Stimulated activated CD4-positive, alpha-beta T cell treated with anti-CD3 and anti-CD28 coated beads, TNF-alpha, amount 100 ng/mL, for 4 hours (primary cell): ENCODE measurements around the gene HSPH1.

Experiments used
- DNase-seq, 3 experiments: peaks; one replicate each; pipeline ENCODE4 v3.0.0-alpha.2; 2020; ENCODE audit warnings: low read depth in 3 of 3

Gene HSPH1

DNA sequence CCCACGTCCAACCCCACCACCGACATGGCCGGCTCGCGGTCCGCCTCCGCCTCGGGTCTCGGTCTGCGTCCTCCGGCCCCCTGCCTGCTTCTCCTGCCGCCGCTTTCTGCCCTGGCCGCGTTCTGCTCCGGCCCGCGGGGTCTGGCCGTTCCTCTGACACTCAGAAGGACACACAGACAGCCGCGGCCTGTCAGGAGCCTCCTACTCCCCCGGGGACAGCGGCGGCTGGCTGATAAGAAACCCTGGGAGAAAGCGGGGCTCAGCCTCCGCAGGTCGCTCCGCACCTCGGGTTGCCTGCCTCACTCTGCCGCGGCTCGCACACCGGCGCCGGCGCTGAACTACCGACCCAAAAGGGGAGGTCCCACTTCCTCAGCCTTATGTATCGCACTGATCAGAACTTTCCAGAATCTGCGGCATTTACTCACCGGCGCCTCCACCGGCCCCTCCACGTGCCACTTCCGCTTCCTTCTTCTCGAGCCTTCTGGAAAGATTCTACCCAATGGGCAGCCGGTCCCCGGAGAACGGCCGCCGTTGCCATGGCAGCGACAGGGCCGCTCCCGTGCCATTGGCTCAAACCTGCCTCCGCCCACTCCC lies at the start of gene HSPH1:
HSPH1 (minus strand) TSS at position 348 of the 594 bp plus-strand sequence; CDS start at position 26, 322 bp downstream.
- peak; percentile 95 to 98 (median 98) for DNase-seq

DNA sequence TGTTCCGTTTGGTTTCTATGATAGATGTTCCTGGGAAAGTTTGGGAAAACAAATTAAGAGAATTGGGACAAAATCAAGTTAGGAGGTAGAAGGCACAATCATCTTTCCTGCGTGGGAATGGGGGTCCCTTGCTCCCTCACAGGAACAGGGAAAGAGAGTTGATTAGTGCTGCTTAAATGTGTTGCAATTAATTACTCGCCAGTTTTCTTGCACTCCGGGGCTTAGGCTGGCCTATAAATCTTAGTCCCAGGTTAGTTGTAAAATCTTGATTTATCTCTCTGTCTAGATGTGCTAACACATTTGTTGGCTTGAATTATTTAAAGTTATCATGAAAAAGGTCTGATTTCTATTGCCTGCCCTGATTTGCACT lies 48.1 kb upstream of the HSPH1 start:
- DNase-seq, result no peak

DNA sequence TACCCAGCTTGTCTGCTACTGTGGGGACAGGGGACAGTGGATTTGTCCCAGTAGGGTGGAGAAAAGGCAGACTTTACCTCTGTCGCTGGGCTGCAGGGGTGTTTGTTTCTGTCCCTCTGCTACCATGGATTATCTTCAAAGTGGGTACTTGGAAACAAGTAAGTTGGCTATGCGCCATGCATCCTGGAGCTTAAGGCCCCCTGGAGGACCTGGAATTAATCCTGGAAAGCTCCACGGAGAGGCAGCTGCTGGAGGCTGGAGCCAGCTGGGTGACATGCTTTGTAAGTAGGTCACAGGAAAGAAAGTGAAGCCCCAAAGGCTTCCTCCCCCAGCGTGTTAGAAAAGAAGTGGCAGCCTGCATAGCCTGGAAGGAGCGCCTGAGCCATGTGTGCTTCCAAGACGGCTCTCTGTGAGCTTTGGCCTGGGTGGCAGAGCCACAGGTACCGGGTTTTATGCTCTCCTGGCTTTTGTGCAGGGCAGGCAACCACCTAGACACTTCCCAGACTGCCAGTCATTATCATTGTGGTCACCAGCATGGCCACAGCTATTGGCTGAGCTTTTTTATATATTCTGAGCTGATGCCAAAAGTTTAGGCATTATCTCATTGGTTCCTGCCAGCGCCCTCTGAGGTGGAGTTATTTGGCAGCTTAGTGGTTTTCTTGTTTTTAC lies 47.6 kb upstream of the HSPH1 start:
- DNase-seq, result no peak

DNA sequence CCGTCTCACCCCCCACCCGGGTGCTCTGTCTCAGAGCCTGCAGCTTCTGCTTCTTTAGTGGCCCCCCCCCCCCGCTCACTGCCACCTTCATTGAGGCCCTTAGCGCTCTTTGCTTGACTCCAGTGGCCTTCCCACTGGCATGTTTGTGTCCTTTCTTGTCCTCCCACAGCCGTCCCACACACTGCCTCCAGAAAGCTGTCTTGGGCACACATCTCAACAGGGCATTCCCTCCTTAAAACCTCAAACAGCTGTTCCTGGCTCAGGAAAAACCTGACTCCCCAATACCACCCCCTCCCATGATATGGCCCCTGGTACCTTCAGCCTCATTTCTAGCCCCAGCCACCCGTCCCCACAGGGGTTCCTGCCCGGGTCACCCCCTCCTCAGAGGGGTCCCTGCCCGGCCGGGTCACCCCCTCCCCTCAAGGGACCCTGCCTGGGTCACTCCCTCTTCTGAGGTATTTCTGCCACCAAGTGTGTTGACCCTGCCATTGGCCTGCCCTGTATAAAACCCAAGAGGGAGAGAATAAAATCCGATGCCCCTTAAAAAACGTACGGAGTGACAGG lies 46.9 kb upstream of the HSPH1 start:
- DNase-seq, result no peak

DNA sequence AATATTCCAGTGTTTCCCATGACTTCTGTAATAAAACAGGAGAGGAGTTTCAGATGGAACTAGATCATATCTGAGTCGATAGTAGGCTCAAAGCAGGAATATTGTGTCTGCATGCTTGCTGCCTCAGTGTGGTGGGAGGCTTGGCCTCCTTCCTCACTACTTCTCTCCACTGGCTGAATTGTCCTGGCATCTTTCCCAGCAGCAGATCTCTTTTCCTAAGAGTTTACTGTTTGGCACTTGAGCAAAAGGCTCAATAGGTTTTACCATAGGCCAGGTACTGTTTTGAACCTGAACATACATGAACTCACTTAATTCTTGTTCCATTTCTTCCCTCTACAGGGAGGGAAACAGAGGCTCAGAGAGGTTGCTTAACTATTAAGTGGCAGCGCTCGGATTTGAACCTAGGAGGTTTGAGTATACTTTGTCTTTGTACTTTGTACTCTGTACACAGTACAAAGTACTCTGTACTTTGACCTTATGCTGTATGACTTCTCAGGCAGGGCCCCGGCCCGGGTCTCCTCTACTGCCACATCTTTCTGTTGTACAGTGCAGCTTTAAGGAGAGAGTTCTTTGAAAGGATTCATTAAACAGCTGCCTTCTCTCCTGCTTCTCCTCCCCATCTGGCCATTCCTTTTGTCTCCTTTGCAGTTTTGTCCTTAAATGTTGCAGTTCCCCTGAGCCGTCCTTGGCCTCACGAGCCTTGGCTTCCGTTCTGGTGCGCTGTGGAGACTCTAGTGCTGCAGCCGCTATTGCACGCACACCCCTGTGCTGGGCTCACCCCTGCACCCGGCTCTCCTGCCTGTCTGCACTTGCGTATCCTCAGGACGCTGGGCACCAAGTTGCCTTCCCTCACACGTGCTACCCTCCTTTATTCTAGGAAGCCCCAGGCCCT lies 46.2 kb upstream of the HSPH1 start:
- DNase-seq, result no peak

DNA sequence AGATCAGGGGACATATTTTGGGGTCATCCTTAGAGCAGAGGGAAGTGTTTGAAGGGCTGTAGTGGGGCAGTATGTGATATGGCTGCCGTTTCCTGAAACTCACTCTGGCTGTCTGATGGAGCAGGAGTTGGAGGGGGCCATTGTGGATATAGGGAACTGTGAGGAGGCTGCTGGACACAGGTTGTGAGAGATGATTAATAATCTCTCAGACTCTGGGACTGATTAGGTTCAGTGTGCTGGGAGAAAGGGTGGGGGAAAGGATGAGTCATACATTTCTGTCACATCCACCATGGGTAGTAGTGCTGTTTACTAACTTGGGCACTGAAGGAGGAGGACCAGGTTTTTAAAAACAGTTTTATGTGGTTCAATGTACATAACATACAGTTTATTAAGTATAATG lies 42.9 kb upstream of the HSPH1 start:
- DNase-seq, result no peak

DNA sequence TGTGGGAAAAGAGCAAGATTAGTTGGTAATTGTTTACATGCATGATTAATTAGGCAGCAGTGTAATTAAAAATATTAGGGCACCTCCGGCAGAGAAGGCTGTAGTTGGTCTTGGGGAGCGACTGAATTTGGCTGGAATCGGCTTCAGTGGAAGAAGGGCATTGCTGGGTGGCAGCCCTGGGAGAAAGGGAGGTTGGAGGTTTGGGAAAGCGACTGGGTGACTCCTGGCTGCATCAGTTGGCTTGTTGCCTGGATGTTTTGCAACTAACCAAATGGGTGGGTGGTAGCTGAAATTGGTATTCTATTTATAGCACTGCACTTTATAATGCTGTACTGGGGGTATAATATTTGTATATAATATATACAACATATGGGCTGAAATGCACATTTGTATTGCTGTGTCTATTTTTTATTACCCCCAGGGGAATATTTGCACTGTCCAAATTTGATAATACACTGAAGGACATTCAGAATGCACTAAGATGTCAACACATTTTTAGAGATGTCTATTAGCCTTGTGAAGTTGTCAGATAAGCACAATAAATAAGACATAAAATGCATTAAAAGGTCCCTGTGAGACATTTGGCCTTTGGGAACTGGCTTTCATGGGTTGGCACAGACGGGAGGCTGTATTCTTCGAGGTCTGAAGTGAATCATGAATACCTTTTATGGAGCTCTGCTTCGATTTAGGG lies 39.8 kb upstream of the HSPH1 start:
- no peak for DNase-seq

DNA sequence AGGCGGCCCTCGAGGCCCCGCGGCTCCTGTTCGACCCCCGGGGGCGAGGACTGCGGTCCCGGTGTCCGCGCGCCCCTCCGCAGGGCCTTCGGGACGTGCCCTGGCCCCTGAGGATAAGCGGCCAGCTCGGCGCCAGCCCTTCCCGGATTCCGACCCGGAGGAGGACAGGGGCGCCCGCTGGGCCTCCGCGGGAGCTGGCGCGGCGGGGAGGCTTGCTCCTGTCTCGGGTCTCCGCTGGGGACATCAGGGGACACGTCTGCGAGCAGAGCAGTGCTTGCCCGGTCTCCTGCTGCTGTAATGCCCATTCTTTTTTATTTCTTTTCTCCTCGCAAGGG lies 38.9 kb upstream of the HSPH1 start:
- DNase-seq, result peak in 1 of 3 experiments; percentile 9

DNA sequence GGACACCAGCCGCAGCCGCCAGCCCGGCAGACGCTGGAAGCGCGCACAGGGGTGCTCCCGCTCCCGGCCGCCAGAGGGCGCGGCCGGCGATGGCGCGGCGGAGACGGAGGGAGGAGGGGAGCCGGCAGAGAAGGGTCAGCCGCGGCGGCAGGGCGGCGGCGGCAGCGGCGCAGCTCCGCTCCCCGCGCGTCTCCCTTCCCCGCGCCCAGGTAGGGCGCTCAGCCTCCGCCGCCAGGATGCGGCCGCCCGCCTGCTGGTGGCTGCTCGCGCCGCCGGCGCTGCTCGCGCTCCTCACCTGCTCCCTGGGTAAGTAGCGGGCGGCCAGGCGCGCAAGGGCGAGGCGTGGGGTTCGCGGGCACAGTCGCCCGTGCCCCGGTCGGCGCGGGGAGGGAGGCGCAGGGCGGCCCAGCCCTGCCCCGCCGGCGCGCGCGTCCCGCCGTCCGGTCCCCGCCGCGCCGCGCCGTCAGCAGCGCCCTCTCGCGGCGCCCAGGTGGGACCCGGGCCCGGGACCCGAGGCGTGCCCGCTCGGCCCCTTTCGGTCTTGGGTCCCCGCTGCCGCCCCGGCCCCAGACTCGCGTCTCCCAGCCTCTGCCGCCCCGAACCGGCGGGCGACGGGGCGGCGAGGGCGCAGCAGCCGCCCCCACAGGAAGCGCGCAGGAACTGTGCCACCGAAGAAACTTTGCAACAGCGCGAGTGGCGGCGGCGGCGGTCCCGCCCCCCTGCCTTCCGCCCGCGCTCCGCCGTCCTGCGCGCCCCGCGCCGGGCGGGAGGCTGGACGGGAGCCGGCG lies 38.3 kb upstream of the HSPH1 start, which contains the start of gene B3GLCT:
B3GLCT (plus strand) TSS at position 127 of the 788 bp plus-strand sequence; CDS start at position 237, 110 bp downstream.
- DNase-seq, result peak; percentile 59 to 71 (median 70)

DNA sequence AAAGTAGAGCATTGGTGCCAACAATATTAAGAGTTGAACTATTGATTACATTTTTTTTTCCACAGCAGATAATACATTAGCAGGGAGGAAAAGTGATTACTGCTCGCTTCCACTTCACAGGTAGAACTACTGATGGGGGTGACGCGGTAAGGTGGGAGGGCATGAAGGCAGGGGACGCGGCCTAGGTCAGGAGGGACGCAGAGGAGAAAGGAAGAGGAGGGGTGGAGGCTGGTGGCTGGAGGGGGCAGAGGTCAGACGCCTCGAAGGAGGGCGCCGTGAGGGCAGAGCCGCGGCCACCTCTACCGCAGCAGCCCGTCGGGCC lies 37.8 kb upstream of the HSPH1 start:
- no peak for DNase-seq

DNA sequence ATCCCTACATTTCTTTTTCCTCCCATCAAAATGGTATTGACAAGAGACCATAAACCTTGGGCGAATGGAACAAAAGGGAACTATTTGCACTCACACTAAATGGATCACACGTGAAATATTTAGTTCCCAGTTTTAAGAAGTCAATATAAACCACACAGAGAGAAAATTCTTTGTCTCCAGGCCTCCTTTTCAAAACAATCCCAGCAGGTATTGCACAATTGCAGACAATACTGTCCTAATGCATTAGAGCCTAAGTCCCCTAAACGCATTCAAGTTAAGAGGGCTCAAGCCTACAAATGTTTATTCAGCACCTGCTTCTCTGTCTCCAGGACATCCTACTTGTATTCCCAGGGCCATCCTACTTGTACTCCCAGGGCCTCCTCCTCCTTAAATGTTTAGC lies 36.8 kb upstream of the HSPH1 start:
- DNase-seq, result no peak

DNA sequence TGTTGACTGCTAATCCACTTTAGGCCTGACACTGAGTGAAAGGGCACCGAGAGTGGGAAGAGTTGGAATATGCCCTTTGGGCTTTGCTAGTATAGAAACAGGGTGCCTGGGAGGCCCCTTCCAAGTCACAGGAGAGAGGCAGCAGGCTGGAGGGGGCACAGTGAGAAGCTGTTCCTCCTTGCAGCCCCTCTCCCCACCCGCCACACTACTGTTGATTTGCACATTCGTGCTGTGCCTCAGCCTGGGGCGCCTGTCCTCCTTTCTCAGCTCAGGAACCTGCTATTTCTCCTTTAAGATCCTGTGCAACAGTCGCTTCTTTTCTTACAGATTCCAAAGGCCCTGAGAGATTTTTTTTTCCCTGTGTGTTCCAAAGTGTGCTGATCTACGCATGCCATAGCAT lies 35.3 kb upstream of the HSPH1 start:
- DNase-seq, result no peak

DNA sequence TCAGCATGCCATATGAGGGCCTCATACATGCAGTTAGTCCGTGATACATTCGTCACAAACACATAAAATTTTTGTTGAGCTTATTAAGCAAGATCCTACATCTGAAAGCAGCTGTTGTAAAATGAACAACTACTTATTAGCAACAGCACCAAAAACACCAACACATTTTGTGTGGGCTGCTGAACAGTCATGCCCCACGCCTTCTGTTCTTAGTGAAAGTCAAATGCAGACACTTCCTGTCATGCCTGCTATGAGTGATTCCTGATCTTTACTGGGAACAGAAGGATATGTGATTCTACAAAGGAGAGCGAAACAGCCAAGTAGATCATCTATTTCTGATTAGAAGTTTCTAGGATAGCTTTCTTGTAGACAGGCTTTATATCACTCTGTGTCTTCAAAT lies 33.9 kb upstream of the HSPH1 start:
- no peak for DNase-seq

DNA sequence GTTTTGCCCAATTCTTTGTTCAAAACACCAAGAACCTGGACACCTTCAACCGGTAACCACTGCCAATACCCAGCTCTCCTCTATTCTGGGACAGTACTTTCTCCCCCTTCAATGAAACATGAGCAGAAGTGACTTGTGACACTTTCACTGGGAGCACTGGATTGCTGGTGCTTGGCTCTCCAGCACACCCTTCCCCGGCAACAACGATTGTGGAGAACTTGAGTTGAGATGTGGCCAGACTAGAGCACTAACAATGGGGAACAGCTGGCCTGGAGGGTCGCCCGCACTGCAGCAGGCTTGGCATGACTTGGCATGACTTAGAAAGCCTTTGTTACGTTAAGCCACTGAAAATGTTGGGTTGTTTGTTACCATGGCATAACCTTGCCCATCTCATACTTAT lies 30.6 kb upstream of the HSPH1 start:
- no peak for DNase-seq

DNA sequence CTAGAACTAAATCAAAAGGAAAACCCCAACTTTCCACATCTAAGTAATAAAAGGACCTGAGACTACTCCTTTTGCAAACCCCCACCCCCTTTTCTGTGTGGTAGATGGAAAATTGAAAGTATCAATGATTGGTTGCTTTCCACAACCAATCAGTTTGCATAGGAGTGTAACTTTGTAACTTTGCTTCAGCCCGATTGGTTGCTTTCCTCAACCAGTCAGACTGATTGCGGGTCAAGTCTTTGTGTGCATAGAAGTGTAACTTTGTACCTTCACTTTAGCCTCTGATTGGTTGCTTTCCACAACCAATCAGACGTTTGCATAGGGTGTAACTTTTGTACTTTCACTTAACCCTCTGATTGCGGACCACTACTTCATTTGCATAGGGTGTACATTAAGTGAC lies 30.0 kb upstream of the HSPH1 start:
- no peak for DNase-seq

DNA sequence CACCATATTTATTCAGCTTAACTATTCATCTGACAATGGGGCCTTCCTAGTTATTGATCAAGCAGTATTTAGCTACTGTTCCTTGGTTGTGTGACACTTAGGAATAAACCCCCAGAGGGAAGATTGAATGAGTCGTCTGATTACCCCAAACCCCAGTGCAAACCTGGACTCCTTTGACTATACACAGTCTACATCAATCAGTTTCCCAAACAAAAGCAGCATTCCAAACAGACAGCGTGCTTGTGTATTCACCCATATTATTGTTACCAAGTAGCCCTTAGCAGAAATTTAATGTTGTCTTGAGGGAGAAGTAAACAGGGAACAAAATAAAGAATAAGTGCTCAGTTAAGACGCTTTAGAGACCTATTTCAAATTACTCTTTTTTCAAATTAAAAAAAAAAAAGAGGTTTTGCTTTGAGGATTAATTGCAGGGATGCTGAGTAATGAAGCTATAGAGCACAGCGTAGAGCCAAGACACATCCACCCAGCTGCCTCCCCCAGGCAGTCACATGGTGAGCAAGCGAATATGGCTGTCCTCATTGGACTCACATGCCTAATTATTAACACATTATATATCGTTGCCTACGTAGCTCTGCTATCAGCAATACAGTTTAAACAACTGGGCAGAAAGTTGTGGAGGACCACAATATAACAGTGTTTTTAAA lies 23.4 kb upstream of the HSPH1 start:
- no peak for DNase-seq

DNA sequence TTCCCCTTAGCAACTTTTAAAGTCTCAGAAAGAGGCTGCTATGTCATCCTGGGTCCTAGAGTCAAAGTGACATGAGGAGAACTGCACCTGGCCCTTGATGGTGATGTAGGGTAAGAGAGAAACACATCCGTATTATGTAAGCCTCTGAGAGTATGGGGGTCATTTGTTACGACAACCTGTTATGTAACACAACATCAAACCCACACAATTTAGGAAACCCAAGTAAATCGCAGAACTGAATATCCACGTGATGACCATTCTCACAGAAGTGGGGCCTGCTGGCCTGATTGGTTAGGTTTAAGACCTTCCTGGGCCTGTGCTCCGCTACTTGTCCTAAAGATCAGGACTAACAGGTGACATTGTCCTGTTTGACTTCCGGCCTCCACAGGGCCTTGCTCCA lies 22.7 kb upstream of the HSPH1 start:
- no peak for DNase-seq

DNA sequence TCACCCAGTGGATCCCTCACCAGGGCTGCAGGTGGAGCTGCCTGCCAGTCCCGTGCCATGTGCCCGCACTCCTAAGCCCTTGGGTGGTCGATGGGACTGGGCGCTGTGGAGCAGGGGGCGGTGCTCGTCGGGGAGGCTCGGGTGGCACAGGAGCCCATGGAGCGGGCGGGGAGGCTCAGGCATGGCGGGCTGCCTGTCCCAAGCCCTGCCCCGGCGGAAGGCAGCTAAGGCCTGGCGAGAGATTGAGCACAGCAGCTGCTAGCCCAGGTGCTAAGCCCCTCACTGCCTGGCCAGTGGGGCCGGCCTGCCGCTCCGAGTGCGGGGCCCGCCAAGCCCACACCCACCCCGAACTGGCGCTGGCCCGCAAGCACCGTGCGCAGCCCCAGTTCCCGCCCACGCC lies 21.3 kb upstream of the HSPH1 start:
- DNase-seq, result no peak

DNA sequence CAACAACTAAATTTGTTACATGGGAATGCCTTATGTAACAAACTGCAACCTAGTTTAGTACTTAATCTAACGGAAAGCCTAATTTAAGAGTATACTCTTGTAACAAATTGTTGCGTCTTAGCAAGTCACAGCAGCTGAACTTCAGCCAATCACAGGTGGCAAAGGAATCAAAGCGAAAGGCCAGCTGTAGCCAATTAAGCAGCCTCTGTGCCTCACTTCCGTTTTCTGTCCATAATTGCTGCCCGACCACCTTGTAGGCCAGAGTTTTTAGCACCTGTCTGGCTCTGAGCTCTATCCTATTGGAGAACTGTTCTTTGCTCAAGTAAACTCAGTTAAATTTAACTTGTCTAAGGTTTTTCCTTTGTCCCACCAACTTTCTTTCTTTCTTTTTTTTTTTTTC lies 18.1 kb upstream of the HSPH1 start:
- no peak for DNase-seq

DNA sequence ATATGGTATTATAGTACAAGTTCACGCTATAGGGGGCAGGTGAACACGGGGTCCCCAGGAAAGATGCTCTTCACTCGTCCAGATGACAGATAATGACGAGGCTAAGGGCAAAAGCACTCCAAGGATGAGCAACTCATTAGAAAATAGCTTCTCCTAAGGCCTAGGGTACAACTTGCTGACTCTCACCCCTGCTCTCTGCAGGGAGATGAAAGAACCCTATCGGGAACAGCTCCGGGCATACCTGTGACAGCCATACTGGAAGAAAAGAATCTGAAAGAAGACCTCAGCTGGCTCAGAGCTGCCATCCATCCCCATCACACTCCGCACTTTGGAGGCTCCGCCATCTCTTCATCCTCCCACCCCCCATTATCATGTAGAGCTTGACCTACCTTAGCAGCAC lies 17.5 kb upstream of the HSPH1 start:
- DNase-seq, result no peak
